Esophagus squamous epithelium (tissue), 5 donors: ENCODE results near the gene ARHGEF17. TPM values are rescaled to one million over a fixed set of nuclear protein-coding genes. Genes with fewer than 3 reads are reported as not detected.
A peak's percentile ranks its signal among the peaks of the same experiment; 100 is the strongest.

ENCODE experiments used
- DNase-seq: peaks from one replicate; lab custom pipeline; 2025; lab: John Stamatoyannopoulos, UW
- H3K27ac ChIP-seq, 4 donors: fragments of 200-600 bp; sonication (generic); one replicate each; pipeline ENCODE4 v1.5.1; 2016 to 2019; ENCODE audit warnings: mild to moderate bottlenecking in 1 of 4
- H3K27me3 ChIP-seq, 4 donors: fragments of 200-600 bp; sonication (generic); 1 replicate in 3 of 4; 2 replicates in 1 of 4; pipeline versions ENCODE4 v1.5.1 to v1.6.0; 2017 to 2021; ENCODE audit warnings: antibody characterized with exemption in 1 of 4
- H3K36me3 ChIP-seq, 3 donors: fragments of 200-600 bp; sonication (generic); one replicate each; pipeline ENCODE4 v1.5.1; 2016 to 2019
- H3K4me1 ChIP-seq, 3 donors: fragments of 200-600 bp; sonication (generic); one replicate each; pipeline ENCODE4 v1.5.1; 2017 to 2019
- H3K4me3 ChIP-seq, 4 donors: fragments of 200-600 bp; sonication (generic); 1 replicate in 3 of 4; 2 replicates in 1 of 4; pipeline ENCODE4 v1.5.1; 2016 to 2019; ENCODE audit warnings: mild to moderate bottlenecking in 2 of 4, moderate library complexity in 1 of 4
- H3K9me3 ChIP-seq, 3 donors: fragments of 200-600 bp; sonication (generic); one replicate each; pipeline ENCODE4 v1.5.1; 2016 to 2019
- CTCF ChIP-seq, 6 experiments: fragments of 450-650 bp in 4 of 6; fragments of 200-600 bp in 2 of 6; sonication (generic) in 2 of 6; IDR thresholded peaks; one replicate each; pipeline ENCODE4 v1.5.1; 2016 to 2019; ENCODE audit warnings: antibody characterized with exemption in 6 of 6, mild to moderate bottlenecking in 4 of 6, moderate library complexity in 4 of 6
- POLR2A ChIP-seq, 4 donors: fragments of 450-650 bp; IDR thresholded peaks; one replicate each; pipeline ENCODE4 v1.6.1; 2017; ENCODE audit warnings: antibody characterized with exemption in 4 of 4, mild to moderate bottlenecking in 4 of 4, moderate library complexity in 3 of 4
- WGBS, 2 donors: methylation state at CpG; one replicate each; pipeline ENCODE4 v1.1.5; 2018; 5-methylcytosine and 5-hydroxymethylcytosine counted together
- intact Hi-C: fragments of 100-400 bp; cut with DNase I; formaldehyde crosslinking; loops from one replicate; pipeline ENCODE4 v1.15.0; 2022
- total RNA-seq, 4 donors: library from RNA; depleted of rRNA; stranded (reverse); fragments of >200 nt; gene quantifications; one replicate each; pipeline ENCODE4 v1.1.0, GENCODE V29; 2016
- donor health status: DM: yes; HTN: yes; CAD: no.

Gene ARHGEF17
- total RNA-seq, 4 donors from 2014 or later, result 3.2 to 23.1 (median 5.4) TPM

GRCh38 chr11:73292525-73292894, 15.6 kb upstream of the ARHGEF17 start:
- Histone ChIP-seq H3K36me3 (no peaks in the 10 kb centered on the region), H3K4me3 (no peak overlapping the region), H3K9me3 (no peaks in the 10 kb centered on the region), H3K27ac (no peak overlapping the region), H3K27me3 (no peaks in the 10 kb centered on the region), H3K4me1 (peaks cover 2 to 38% (median 20%) of the 10 kb centered on the region in 3 donors)
- TF ChIP-seq CTCF (IDR thresholded peaks at IDR 0.05) (no peak), POLR2A (IDR thresholded peaks at IDR 0.05) (no peak)
- no peak for DNase-seq
- WGBS, 2 donors, result 40% methylated on average over 5 of the region's 5 CpGs; no CpG with 5 or more reads in 1 of the 2 donors
- intact Hi-C loops, result loop anchor here (5.0 kb wide), 1 partner anchor 105 kb away; no protein-coding TSS in a partner anchor

- 20% methylated on average over 2 of the region's 4 CpGs; no CpG with 5 or more reads in 1 of the 2 donors for WGBS, 2 donors
- H3K9me3 ChIP-seq, result no peaks in the 10 kb centered on the region
- H3K4me3 ChIP-seq, result no peak overlapping the region
- intact Hi-C loops, result loop anchor here (5.0 kb wide), 1 partner anchor 106 kb away; no protein-coding TSS in a partner anchor
- no peaks in the 10 kb centered on the region for H3K27me3 ChIP-seq
- no peaks in the 10 kb centered on the region for H3K36me3 ChIP-seq
- no peak for DNase-seq
- H3K27ac ChIP-seq, result no peak overlapping the region
- no peak for TF ChIP-seq POLR2A (IDR thresholded peaks at IDR 0.05)
- TF ChIP-seq CTCF (IDR thresholded peaks at IDR 0.05), result no peak
- peaks cover 0 to 30% (median 15%) of the 10 kb centered on the region in 3 donors for H3K4me1 ChIP-seq
These were observed 14.6 kb upstream of the ARHGEF17 start for GRCh38 chr11:73293356-73293936.

DNA sequence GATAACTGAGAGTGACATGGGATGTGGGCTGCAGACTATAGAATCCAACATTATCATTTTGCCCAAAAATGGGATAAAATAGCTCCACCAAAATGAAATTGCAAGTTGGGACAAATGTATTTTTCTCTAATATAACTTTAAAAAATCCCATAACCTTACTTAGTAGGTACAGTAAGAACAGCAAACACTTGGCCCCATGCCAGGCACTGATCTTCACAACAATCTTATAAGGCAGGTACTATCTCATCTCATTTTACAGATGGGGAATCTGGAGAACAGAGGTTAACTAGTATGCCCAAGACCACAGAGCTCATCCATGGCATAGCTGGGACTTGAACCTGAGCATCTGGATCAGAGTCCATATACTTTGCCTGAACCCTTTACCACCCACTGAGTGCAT, 13.5 kb upstream of the ARHGEF17 start:
- H3K9me3 ChIP-seq, result no peaks in the 10 kb centered on the region
- TF ChIP-seq POLR2A (IDR thresholded peaks at IDR 0.05) (no peak), CTCF (IDR thresholded peaks at IDR 0.05) (no peak)
- H3K4me1 ChIP-seq, result peaks cover 0 to 19% (median 4%) of the 10 kb centered on the region in 3 donors
- DNase-seq, result no peak
- intact Hi-C loops, result loop anchor here (5.0 kb wide), 1 partner anchor 107 kb away; no protein-coding TSS in a partner anchor
- no peaks in the 10 kb centered on the region for H3K27me3 ChIP-seq
- no peak overlapping the region for H3K27ac ChIP-seq
- H3K36me3 ChIP-seq, result no peaks in the 10 kb centered on the region
- H3K4me3 ChIP-seq, result no peak overlapping the region

DNA sequence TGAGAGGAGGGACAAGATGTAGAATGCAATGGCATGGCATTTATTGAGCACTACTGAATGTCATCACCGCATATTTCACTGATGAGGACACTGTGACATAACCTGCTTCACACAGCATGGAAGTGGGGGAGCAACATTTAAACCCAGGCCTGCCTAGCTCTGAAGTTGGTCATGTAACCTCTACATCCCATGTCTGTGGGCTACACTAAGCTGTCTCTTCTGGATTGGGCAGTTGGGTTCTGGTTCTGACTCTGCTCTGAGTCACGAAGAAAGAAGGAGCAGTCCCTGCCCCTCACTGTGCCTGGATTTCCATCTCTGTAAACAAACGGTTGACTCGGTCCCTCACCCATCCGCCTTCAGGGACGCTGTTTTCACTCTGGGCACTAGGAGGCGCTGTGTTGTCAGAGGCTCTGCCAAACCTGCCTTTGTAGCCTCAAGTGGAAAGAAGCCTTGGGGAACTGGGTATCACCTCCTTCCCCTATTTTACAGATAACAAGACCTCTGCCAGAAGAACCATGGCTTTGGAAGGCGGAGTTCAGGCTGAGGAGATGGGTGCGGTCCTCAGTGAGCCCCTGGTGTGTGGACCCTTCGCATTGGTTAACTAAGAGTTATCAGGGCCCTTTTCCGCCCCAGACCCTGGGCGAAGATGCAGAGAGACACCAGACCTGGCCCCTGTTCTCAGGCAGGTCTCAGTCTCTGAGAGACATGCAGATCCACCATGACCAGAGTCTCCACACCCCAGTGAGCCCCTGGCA, 12.7 kb upstream of the ARHGEF17 start:
- H3K27me3 ChIP-seq, result no peaks in the 10 kb centered on the region
- intact Hi-C loops, result no loop called here
- peaks cover 0 to 16% (median 0%) of the 10 kb centered on the region in 3 donors for H3K4me1 ChIP-seq
- 2 to 64% methylated on average over 1 to 6 of the region's 12 CpGs for WGBS, 2 donors
- TF ChIP-seq CTCF (IDR thresholded peaks at IDR 0.05) (peak in 5 of 6 experiments; percentile 66 to 92 (median 85)), POLR2A (IDR thresholded peaks at IDR 0.05) (no peak)
- peak overlapping the region in 1 of 4 donors; percentile 3 for H3K27ac ChIP-seq
- no peak overlapping the region for H3K4me3 ChIP-seq
- no peaks in the 10 kb centered on the region for H3K9me3 ChIP-seq
- no peaks in the 10 kb centered on the region for H3K36me3 ChIP-seq
- no peak for DNase-seq

GRCh38 chr11:73295996-73296318, 12.1 kb upstream of the ARHGEF17 start:
- WGBS, 2 donors, result 93% methylated on average over 3 of the region's 3 CpGs; no CpG with 5 or more reads in 1 of the 2 donors
- H3K9me3 ChIP-seq, result no peaks in the 10 kb centered on the region

More at GRCh38 chr11:73295996-73296318, 12.1 kb upstream of the ARHGEF17 start:
- Histone ChIP-seq H3K27me3 (no peaks in the 10 kb centered on the region), H3K36me3 (no peaks in the 10 kb centered on the region), H3K4me3 (no peak overlapping the region), H3K4me1 (peaks cover 0 to 16% (median 0%) of the 10 kb centered on the region in 3 donors), H3K27ac (no peak overlapping the region)
- DNase-seq, result no peak
- intact Hi-C loops, result no loop called here
- TF ChIP-seq CTCF (IDR thresholded peaks at IDR 0.05), result no peak
- no peak for TF ChIP-seq POLR2A (IDR thresholded peaks at IDR 0.05)
